Measurements from ENCODE around the gene NOL4L. TPM values are rescaled to one million over a fixed set of nuclear protein-coding genes. Genes with fewer than 3 reads are reported as not detected.

NOL4L gene
- total RNA-seq, 1 donor from 2014 or later: 11.9 TPM

DNA sequence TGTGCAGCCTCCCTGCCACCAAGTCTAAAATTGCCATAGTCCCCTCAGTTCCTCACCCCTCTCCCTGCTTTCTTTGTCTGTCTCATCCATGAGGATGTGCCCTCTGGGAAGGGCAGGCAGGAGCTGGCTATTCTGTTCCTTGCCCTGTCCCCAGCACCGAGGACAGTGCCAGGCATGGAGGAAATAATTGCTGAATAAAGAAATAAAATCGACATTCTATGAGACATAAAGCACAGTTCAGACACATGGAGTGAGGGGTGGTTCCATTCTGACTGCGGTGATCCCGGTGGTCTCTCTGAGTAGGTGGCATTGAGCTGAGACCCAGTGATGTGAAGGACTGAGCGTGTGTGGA, 23.5 kb upstream of the NOL4L start:
- Mint-ChIP-seq H3K9me3 (no peaks in the 10 kb centered on the region), H3K4me1 (peaks cover 44% of the 10 kb centered on the region), H3K36me3 (no peaks in the 10 kb centered on the region), H3K4me3 (peak overlapping the region; percentile 19), H3K27ac (peak overlapping the region; percentile 75), H3K27me3 (ENCODE audit: insufficient read depth, low read depth) (peaks cover 5% of the 10 kb centered on the region)
- Histone ChIP-seq H3K27ac (no peak overlapping the region), H3K27me3 (no peaks in the 10 kb centered on the region), H4K20me1 (ENCODE audit: low read depth) (no peaks in the 10 kb centered on the region), H3K79me2 (ENCODE audit: low read depth) (no peaks in the 10 kb centered on the region), H2AFZ (replicated peaks) (no peak overlapping the region), H3K4me3 (no peak overlapping the region), H3K36me3 (no peaks in the 10 kb centered on the region), H3K9ac (no peak overlapping the region), H3K4me1 (peaks cover 27% of the 10 kb centered on the region), H3K9me3 (ENCODE audit: low read depth) (no peaks in the 10 kb centered on the region), H3F3A (ENCODE audit: low read depth) (no peaks in the 10 kb centered on the region), H3K4me2 (no peak overlapping the region)
- no peak for DNase-seq (ENCODE audit: low spot score)
- no peak for TF ChIP-seq EZH2 (IDR thresholded peaks at IDR 0.05)
- TF ChIP-seq, protein P1, sequence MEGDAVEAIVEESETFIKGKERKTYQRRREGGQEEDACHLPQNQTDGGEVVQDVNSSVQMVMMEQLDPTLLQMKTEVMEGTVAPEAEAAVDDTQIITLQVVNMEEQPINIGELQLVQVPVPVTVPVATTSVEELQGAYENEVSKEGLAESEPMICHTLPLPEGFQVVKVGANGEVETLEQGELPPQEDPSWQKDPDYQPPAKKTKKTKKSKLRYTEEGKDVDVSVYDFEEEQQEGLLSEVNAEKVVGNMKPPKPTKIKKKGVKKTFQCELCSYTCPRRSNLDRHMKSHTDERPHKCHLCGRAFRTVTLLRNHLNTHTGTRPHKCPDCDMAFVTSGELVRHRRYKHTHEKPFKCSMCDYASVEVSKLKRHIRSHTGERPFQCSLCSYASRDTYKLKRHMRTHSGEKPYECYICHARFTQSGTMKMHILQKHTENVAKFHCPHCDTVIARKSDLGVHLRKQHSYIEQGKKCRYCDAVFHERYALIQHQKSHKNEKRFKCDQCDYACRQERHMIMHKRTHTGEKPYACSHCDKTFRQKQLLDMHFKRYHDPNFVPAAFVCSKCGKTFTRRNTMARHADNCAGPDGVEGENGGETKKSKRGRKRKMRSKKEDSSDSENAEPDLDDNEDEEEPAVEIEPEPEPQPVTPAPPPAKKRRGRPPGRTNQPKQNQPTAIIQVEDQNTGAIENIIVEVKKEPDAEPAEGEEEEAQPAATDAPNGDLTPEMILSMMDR (IDR thresholded peaks at IDR 0.05): no peak
- no peak for TF ChIP-seq EZH2phosphoT487 (IDR thresholded peaks at IDR 0.05)

DNA sequence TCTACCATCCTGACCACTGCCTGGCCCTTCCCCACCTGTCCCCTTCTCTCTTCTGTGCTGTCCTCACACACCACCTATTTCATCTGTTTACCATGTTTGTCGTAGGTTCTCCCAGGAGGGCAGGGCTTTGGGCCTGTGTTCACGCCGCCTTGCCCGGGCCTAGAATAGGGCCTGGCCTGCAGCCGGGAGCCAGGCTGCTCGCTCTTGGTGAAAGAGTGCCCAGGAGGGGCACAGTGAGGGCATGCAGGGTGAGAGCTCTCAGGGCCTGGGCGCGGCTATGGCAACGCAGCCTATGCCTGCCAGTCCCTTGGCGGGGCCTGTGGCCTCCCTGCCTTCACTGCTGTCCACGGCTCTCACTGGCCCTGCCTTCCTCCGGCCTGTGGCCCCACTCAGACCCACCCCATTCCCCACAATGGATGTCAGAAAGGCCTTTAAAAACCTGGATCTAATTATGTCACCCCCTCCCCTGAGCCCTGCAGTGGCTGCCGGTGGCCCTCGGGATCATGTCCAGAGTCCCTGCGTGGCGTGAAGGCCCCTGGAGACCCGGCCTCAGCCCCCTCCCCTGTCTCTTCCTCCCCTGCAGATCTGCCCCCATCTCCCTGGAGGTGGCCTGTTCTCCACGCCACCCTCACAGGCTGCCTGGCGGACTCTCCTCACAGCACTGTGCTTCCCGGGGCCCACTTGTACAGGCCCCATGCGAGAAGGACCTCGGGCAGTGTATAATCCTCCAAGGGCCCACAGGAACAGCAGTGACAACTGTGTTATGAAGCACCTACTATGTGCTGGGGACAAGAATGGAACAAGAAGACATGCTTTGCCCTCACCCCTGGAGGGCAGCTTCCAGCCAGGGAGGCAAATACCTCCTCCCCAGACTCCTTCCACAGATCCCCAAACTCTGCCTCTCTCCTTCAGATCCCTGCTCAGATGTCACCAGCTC, 22.9 kb upstream of the NOL4L start:
- no peaks in the 10 kb centered on the region for H3K36me3 Mint-ChIP-seq
- H3K27ac Mint-ChIP-seq: peak overlapping the region; percentile 76
- no peak overlapping the region for H2AFZ ChIP-seq (replicated peaks)

DNA sequence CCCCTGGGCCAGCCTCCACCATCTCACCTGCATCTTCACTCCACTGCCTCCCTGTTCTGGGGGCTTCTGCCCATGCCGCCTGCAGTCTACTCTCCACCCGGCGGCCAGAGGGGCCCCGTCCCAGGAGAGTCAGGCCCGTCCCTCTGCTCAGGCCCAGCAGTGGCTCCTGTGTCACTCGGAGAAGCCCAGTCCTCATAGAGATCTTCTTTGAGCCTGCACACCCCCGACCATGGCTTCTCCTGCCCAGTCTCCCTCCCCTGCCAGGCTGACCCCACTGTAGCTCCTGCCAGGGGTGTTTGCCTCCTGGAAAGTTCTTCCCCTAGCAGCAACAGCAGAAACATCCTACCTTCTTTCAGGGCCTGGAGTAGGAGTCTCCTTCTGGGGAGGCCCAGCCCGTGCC, 22.2 kb upstream of the NOL4L start:
- H3K4me3 Mint-ChIP-seq: no peak overlapping the region
- H4K20me1 ChIP-seq (ENCODE audit: low read depth): no peaks in the 10 kb centered on the region
- no peak overlapping the region for H3K4me3 ChIP-seq
- no peaks in the 10 kb centered on the region for H3K36me3 Mint-ChIP-seq
- no peak overlapping the region for H3K4me2 ChIP-seq
- peak overlapping the region; percentile 62 for H3K27ac Mint-ChIP-seq
- TF ChIP-seq EZH2 (IDR thresholded peaks at IDR 0.05) (no peak), EZH2phosphoT487 (IDR thresholded peaks at IDR 0.05) (no peak)
- TF ChIP-seq, protein P1 (IDR thresholded peaks at IDR 0.05): no peak
- H3F3A ChIP-seq (ENCODE audit: low read depth): no peaks in the 10 kb centered on the region
- no peaks in the 10 kb centered on the region for H3K36me3 ChIP-seq
- no peaks in the 10 kb centered on the region for H3K27me3 ChIP-seq
- H3K9me3 Mint-ChIP-seq: no peaks in the 10 kb centered on the region
- H3K9ac ChIP-seq: no peak overlapping the region
- no peaks in the 10 kb centered on the region for H3K27me3 Mint-ChIP-seq (ENCODE audit: insufficient read depth, low read depth)
- H3K79me2 ChIP-seq (ENCODE audit: low read depth): no peaks in the 10 kb centered on the region
- no peak for DNase-seq (ENCODE audit: low spot score)
- no peak overlapping the region for H3K27ac ChIP-seq
- no peak overlapping the region for H2AFZ ChIP-seq (replicated peaks)
- H3K4me1 ChIP-seq: peaks cover 21% of the 10 kb centered on the region
- peaks cover 44% of the 10 kb centered on the region for H3K4me1 Mint-ChIP-seq
- no peaks in the 10 kb centered on the region for H3K9me3 ChIP-seq (ENCODE audit: low read depth)

More for the DNA sequence above, 22.9 kb upstream of the NOL4L start:
- no peaks in the 10 kb centered on the region for H3K36me3 ChIP-seq
- no peak overlapping the region for H3K4me2 ChIP-seq
- peaks cover 44% of the 10 kb centered on the region for H3K4me1 Mint-ChIP-seq
- no peak for DNase-seq (ENCODE audit: low spot score)
- H3K9me3 Mint-ChIP-seq: no peaks in the 10 kb centered on the region
- no peaks in the 10 kb centered on the region for H3K79me2 ChIP-seq (ENCODE audit: low read depth)
- no peaks in the 10 kb centered on the region for H3F3A ChIP-seq (ENCODE audit: low read depth)
- H4K20me1 ChIP-seq (ENCODE audit: low read depth): no peaks in the 10 kb centered on the region
- TF ChIP-seq, protein P1 (IDR thresholded peaks at IDR 0.05): no peak
- TF ChIP-seq EZH2phosphoT487 (IDR thresholded peaks at IDR 0.05) (no peak), EZH2 (IDR thresholded peaks at IDR 0.05) (no peak)
- no peak overlapping the region for H3K4me3 ChIP-seq
- H3K4me1 ChIP-seq: peaks cover 27% of the 10 kb centered on the region
- no peak overlapping the region for H3K27ac ChIP-seq
- no peak overlapping the region for H3K9ac ChIP-seq
- H3K27me3 ChIP-seq: no peaks in the 10 kb centered on the region
- H3K9me3 ChIP-seq (ENCODE audit: low read depth): no peaks in the 10 kb centered on the region
- H3K4me3 Mint-ChIP-seq: no peak overlapping the region
- H3K27me3 Mint-ChIP-seq (ENCODE audit: insufficient read depth, low read depth): peaks cover under 1% of the 10 kb centered on the region

Data from neural progenitor cell (in vitro differentiated cells).